ENCODE data around the gene STYK1.

DNA sequence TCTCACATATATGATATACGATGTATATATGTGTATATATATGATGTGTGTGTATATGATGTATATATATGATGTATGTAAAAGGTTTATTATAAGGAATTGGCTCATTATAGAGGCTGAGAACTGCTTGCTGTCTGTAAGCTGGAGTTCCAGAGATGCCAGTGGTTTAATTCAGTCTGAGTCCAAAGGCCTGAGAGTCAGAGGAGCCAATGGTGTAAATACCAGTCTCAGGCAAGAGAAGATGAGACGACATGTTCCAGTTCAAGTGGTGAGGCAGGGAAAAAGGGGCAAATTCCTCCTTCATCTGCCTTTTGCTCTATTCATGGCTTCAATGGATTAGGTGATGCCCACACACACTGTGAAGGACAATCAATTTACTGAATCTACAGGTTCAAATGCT lies 17.1 kb upstream of the STYK1 start:
- TF ChIP-seq FOXK2 (IDR thresholded peaks at IDR 0.05) (no peak), SP1 (IDR thresholded peaks at IDR 0.05) (no peak), FOXM1 (IDR thresholded peaks at IDR 0.05; ENCODE audit: borderline replicate concordance) (no peak), PKNOX1 (IDR thresholded peaks at IDR 0.05) (no peak), ZNF384 (IDR thresholded peaks at IDR 0.05) (no peak), BHLHE40 (IDR thresholded peaks at IDR 0.05; ENCODE audit: borderline replicate concordance) (no peak), CTBP1 (IDR thresholded peaks at IDR 0.05; ENCODE audit: borderline replicate concordance) (no peak), SUZ12 (IDR thresholded peaks at IDR 0.05) (no peak), TARDBP (IDR thresholded peaks at IDR 0.05) (no peak), HDGF (IDR thresholded peaks at IDR 0.05; ENCODE audit: borderline replicate concordance) (no peak), L3MBTL2 (conservative IDR thresholded peaks at IDR 0.05) (no peak), LEF1 (IDR thresholded peaks at IDR 0.05; ENCODE audit: borderline replicate concordance) (no peak), ARNT (IDR thresholded peaks at IDR 0.05) (no peak), NFRKB (IDR thresholded peaks at IDR 0.05) (no peak)
